Stimulated activated CD4-positive, alpha-beta T cell treated with anti-CD3 and anti-CD28 coated beads, Interleukin-15, amount 100 ng/mL, for 24 hours (primary cell): ENCODE measurements around the gene VPS54.
"Not testable (repeated sequence)": the region's sequence is repeated elsewhere in the genome, so short reads cannot be mapped to it uniquely, and the experiment has no call there.

Source experiments
- DNase-seq: peaks from one replicate; pipeline ENCODE4 v3.0.0-alpha.2; 2020

The VPS54 gene

DNA sequence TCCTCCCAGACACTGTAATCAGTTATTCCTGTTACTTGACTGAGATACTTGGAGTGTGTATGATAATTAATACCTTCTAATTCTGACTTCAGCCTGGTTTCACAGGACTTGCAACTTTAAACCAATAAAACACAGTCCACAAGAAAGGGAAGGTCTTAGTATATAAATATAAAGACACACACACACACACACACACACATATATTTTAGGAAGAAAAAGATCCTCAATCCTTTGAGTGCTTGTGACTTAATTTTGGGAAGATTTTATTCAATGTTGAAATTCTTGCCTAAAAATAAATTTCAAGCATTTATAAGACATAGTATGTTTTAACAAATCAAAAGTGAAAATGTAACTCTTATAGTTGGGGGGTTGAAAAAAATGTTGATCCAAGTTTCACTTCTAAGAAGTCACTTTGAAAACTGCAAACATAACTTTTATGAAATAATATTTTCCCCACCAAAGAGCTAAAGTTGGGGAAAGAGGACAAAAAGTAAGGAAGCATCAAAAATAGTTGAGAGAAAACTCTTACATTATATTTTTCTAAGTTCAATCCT lies 824 bp upstream of the VPS54 start:
- DNase-seq: no peak

- DNase-seq: peak; percentile 59
These were observed 536 bp downstream of the VPS54 start for GRCh38 chr2:64018701-64019082.

DNA sequence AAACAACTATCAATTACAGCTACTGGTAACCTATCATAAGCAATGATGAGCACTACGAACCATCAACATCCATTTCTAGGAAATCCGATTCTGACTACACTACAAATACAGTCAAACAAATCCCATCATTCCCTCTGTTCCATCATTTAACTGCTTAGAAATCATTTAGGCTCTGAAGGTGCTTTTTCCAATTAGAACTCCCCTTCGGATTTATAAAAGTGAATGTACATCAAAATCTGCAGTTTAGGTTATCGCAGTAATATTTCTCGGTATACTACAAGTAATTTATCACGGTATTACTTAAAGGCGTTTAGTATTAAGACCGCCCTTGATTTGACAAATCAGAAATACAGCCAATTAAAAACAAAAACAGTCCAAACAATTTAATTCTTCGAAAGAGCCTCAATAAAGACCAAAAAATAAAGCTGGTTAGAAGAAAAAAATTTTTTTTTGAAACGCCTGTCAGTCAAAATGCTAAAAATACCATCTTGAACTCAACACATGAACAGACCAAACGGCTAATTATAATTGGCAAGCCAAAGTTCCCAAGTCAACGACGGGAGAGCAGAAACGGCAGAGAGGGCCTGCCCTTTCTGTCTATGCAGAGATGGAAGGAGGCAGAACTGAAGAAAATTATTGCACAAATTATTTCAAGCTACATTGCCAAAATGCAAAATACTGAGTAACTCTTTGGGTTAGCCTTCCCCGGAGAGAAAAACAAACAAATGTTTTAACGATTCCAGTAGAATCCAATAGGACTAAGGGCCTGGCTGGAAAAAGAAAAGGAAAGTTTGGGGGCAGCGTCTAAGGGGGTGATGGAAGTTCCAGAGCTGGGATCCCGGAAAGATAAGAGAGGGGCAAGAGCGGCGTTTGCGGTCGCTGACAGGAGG lies 1.2 kb downstream of the VPS54 start:
- DNase-seq: no peak

DNA sequence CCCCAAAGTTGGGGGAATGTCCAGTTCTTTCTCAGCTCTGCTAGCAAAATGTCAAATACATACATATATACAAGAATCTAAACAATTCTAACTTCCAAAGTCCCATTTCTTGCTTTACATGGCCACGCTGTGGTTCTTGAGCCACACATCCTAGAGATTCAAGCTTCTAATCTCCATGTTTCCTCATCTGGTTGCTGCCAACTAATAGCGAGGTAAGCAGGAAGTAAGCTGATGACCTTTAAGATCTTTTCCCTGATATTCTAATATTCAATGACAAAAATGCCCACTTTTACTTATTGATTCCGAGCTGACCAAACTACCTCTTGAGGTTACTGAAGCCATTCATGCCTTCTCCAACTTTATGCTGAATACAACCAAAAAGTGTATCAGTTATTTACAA lies 3.3 kb downstream of the VPS54 start:
- DNase-seq: no peak

- DNase-seq: no peak
These were observed 3.8 kb downstream of the VPS54 start for GRCh38 chr2:64015391-64015790.

- DNase-seq: no peak
These were observed 4.6 kb downstream of the VPS54 start for GRCh38 chr2:64014628-64015027.

DNA sequence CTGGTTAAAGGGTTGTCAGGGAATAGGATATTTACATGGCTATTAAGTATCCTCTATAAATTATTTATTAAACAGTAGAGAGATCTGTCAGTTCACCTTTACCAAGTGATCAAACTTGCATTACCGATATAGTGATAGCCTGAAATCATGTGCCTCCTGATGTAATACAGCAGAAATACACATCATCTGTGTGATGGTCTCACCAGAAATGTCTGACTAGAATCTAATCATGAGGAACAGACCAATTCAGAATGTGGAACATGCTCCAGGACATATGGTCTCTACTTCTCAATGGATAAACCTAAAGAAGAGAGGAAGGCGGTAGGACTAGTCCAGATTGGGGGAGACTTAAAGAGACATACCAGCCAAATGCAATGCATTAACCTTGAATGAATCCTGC lies 6.2 kb downstream of the VPS54 start:
- no peak for DNase-seq

- DNase-seq: no peak
These were observed 7.1 kb downstream of the VPS54 start for GRCh38 chr2:64012115-64012514.

DNA sequence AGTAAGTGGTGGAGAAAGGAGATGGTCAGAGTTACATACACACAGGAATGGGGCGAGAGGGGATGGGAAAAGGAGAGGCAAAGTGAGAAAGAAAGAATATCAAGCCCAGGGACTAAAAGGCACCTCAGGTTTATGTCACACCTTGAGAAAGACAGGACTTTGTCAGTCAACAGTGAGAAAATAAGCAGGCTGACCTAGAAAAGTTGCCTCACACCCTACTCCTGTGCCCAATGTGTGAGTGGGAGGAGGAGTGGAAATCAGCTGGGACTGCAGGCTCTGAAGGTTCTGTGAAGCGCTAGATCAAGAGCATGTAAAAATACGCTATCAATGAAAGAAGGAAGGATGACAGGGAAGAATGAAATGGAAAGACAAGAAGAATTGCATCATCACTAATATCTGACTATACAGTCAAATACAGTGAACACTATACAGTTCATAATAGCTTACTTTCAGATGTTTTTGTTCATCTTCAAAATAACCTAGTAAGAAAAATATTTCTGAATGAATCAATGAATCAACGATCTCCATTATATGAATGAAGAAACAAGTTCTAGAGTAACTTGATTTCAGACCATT lies 10.7 kb downstream of the VPS54 start:
- DNase-seq: no peak

DNA sequence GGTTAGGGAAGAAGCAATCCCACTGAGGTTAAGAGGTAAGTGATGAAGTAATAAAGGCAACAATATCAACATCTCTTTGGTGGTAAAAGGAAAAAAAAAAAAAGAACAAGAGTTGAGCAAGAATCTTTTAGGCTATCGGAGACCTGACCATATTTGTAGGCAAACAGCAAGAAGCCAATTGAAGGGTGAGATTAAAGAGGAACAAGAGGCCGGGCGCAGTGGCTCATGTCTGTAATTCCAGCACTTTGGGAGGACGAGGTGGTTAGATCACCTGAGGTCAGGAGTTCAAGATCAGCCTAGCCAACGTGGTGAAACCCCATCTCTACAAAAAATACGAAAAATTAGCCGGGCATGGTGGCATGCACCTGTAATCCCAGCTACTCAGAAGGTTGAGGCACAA lies 11.3 kb downstream of the VPS54 start:
- no peak for DNase-seq

- DNase-seq: no peak
These were observed 13.4 kb downstream of the VPS54 start for GRCh38 chr2:64005707-64006356.

GRCh38 chr2:64003239-64003638 lies 16.0 kb downstream of the VPS54 start:
- DNase-seq: no peak

DNA sequence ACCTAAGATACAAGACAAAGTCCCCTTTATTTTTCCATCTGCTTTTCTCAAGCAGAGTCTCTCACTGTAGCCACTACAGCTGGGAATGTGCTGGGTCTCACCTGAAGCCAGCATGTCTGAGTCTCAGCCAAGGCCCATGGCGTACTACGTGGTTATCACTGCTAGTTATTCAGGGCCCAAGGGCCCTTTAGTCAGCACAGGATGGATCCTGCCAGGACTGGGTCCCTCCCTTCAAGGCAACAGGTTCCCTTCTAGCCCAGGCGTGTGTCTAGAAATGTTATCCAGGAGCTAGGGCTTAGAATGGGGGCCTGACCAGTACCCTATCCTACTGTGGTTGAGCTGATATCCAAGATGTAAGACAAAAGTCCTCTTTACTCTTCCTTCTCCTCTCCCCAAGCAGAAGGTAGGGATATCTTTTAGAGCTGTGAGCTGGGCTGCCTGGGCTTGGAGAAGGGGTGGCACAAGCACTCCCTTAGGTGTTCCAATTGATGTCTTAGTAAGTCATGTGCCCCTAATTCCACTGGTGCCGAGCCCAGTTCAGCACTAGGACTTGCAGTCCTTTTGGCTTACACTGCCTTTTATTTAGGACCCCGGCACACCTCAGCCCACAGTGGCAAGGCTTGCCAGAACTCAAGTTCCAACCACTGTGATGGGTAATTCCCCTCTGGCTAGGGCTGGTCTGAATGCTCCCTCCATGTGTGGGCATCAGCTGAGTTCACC lies 17.7 kb downstream of the VPS54 start:
- DNase-seq: no peak

GRCh38 chr2:64000630-64001381 lies 18.4 kb downstream of the VPS54 start:
- DNase-seq: no peak

- DNase-seq: no peak
These were observed 20.2 kb downstream of the VPS54 start for GRCh38 chr2:63999049-63999448.

DNA sequence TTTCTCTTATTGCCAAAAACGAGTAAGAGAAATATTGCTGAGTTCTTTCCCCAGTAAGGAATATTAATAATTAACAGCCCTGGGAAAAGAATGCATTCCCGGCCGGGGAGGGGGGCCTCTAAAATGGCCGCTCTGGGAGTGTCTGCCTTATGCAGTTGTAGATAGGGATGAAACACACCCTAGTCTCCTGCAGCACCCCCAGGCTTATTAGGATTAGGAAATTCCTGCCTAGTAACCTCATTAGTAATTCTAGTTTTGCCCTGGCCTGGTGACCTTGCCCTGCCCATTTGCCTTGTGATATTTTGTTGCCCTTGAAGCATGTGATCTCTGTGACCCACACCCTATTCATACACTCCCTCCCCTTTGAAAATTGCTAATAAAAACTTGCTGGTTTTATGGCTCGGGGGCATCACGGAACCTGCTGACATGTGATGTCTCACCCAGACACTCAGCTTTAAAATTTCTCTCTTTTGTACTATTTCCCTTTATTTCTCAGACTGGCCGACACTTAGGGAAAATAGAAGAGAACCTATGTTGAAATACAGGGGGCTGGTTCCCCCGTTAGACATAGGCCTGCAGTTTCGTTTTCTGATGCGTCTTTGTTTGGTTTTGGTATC lies 22.5 kb downstream of the VPS54 start:
- DNase-seq: not testable (repeated sequence)

- not testable (repeated sequence) for DNase-seq
These were observed 24.7 kb downstream of the VPS54 start for GRCh38 chr2:63994329-63995070.

- DNase-seq: no peak
These were observed 25.4 kb downstream of the VPS54 start for GRCh38 chr2:63993871-63994270.

DNA sequence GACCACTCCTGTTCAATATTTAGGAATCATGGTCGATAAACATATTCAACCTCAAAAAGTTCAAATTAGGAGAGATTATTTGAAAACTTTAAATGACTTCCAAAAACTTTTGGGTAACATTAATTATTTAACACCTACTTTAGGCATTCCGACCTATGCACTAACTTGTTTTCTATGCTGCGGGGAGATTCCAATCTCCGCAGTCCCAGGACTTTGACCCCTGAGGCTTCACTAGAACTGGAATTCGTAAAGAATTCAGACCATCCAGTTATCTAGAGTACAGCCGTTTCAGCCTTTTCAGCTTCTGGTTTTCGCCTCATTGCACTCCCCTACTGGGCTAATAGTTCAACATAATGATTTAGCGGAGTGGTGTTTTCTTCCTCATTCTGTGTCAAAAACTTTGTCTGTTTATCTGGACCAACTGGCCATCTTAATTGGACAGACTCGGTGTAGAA lies 26.1 kb downstream of the VPS54 start:
- DNase-seq: not testable (repeated sequence)

- DNase-seq: no peak
These were observed 27.1 kb downstream of the VPS54 start for GRCh38 chr2:63992061-63992685.
